H1 (cell line): Measurements from ENCODE around the gene LPCAT3. TPM values are rescaled to one million over a fixed set of nuclear protein-coding genes. Genes with fewer than 3 reads are reported as not detected.
A peak's percentile ranks its signal among the peaks of the same experiment; 100 is the strongest.

Experiments
- CTCF ChIA-PET: fragments of 300-600 bp; sonication (Branson Sonifier 250); formaldehyde crosslinking; loops from one replicate; lab custom pipeline; 2021; ENCODE audit not compliant: partially characterized antibody; lab: Charles Lee
- POLR2A ChIA-PET: fragments of 300-600 bp; sonication (Branson Sonifier 250); formaldehyde crosslinking; loops from one replicate; lab custom pipeline; 2021; ENCODE audit warnings: inconsistent platforms; ENCODE audit not compliant: partially characterized antibody; lab: Charles Lee
- DNase-seq, 2 experiments: peaks; one replicate each; pipeline versions ENCODE4 v3.0.0 to v3.0.0-alpha.2; 2010 to 2022; ENCODE audit warnings: low spot score in 2 of 2, low read depth in 1 of 2, mixed read lengths in 1 of 2
- FAIRE-seq: peaks from 2 replicates; lab custom pipeline; 2011; peaks lifted over from hg19 to GRCh38; lab: Jason Lieb, UNC
- H2AFZ ChIP-seq: 2 replicates; pipeline ENCODE4 v1.8.1; 2012; ENCODE audit warnings: low read length, inconsistent platforms
- H2AK5ac ChIP-seq: 2 replicates; pipeline ENCODE4 v1.6.1; 2013; ENCODE audit warnings: low read depth, low read length
- H2BK120ac ChIP-seq: replicated peaks from 2 replicates; pipeline ENCODE3; 2013; ENCODE audit warnings: low read depth, low read length, inconsistent platforms
- H2BK12ac ChIP-seq: 2 replicates; pipeline ENCODE4 v1.6.1; 2013; ENCODE audit warnings: low read depth, low read length
- H2BK15ac ChIP-seq: 2 replicates; pipeline ENCODE4 v1.6.1; 2013; ENCODE audit warnings: low read length
- H2BK20ac ChIP-seq: 2 replicates; pipeline ENCODE4 v1.6.1; 2013; ENCODE audit warnings: low read length
- H2BK5ac ChIP-seq: 2 replicates; pipeline ENCODE4 v1.6.1; 2013; ENCODE audit warnings: low read depth, low read length
- H3K14ac ChIP-seq: 2 replicates; pipeline ENCODE4 v1.6.1; 2013; ENCODE audit warnings: inconsistent platforms; ENCODE audit not compliant: insufficient read length
- H3K18ac ChIP-seq: 2 replicates; pipeline ENCODE4 v1.6.1; 2013; ENCODE audit warnings: low read length; ENCODE audit errors: extremely low read depth
- H3K23ac ChIP-seq: 2 replicates; pipeline ENCODE4 v1.6.1; 2013; ENCODE audit warnings: inconsistent platforms; ENCODE audit not compliant: insufficient read length
- H3K23me2 ChIP-seq: 2 replicates; pipeline ENCODE4 v1.6.1; 2013; ENCODE audit warnings: low read depth, low read length
- H3K27ac ChIP-seq: 2 replicates; pipeline ENCODE4 v1.6.1; 2011; ENCODE audit warnings: low read depth, low read length, inconsistent platforms
- H3K27me3 ChIP-seq, 4 experiments: replicated peaks in 1 of 4; 1 replicate in 1 of 4; 2 replicates in 3 of 4; pipeline versions ENCODE4 v1.6.1 to v1.8.1; 2011 to 2013; ENCODE audit warnings: low read length in 3 of 4, mild to moderate bottlenecking in 3 of 4, inconsistent platforms in 2 of 4, mixed read lengths in 2 of 4, moderate library complexity in 1 of 4; ENCODE audit not compliant: control insufficient read depth in 3 of 4, insufficient read depth in 3 of 4; ENCODE audit errors: extremely low read depth in 1 of 4
- H3K36me3 ChIP-seq, 4 experiments: 2 replicates each; pipeline versions ENCODE4 v1.6.1 to v1.8.1; 2011 to 2013; ENCODE audit warnings: mild to moderate bottlenecking in 4 of 4, low read length in 3 of 4, moderate library complexity in 2 of 4, control low read depth in 1 of 4, inconsistent platforms in 1 of 4; ENCODE audit not compliant: insufficient read depth in 4 of 4, control insufficient read depth in 2 of 4
- H3K4ac ChIP-seq: replicated peaks from 2 replicates; pipeline ENCODE3; 2013; ENCODE audit warnings: low read length, low read depth, mixed read lengths, inconsistent platforms; ENCODE audit not compliant: insufficient read length
- H3K4me1 ChIP-seq, 4 experiments: replicated peaks in 1 of 4; 1 replicate in 1 of 4; 2 replicates in 3 of 4; pipeline versions ENCODE4 v1.6.1 to v1.8.1; 2011 to 2013; ENCODE audit warnings: low read length in 3 of 4, inconsistent platforms in 2 of 4, mixed read lengths in 1 of 4; ENCODE audit not compliant: insufficient read depth in 4 of 4, control insufficient read depth in 3 of 4
- H3K4me2 ChIP-seq, 2 experiments: 2 replicates each; pipeline versions ENCODE4 v1.6.1 to v1.8.1; 2011 to 2013; ENCODE audit warnings: low read depth in 2 of 2, low read length in 2 of 2, control low read depth in 1 of 2, inconsistent platforms in 1 of 2, mild to moderate bottlenecking in 1 of 2; ENCODE audit not compliant: insufficient read depth in 1 of 2
- H3K4me3 ChIP-seq, 4 experiments: fragments of 200-600, 300-600 bp in 1 of 4; sonication (generic), shearing (Covaris generic), sonication (Bioruptor Twin) in 1 of 4; 2 replicates each; pipeline versions ENCODE4 v1.5.1 to v1.8.1; 2011 to 2016; ENCODE audit warnings: low read length in 4 of 4, low read depth in 3 of 4, control low read depth in 2 of 4, inconsistent platforms in 2 of 4, mild to moderate bottlenecking in 2 of 4, mixed read lengths in 1 of 4, moderate library complexity in 1 of 4; ENCODE audit not compliant: insufficient read depth in 2 of 4; ENCODE audit errors: extremely low read depth in 1 of 4
- H3K56ac ChIP-seq: replicated peaks from 2 replicates; pipeline ENCODE3; 2013; ENCODE audit warnings: low read depth, mild to moderate bottlenecking, mixed read lengths, low read length, inconsistent platforms; ENCODE audit not compliant: insufficient read length
- H3K79me1 ChIP-seq: 2 replicates; pipeline ENCODE4 v1.6.1; 2013; ENCODE audit warnings: low read depth, low read length, control low read depth
- H3K79me2 ChIP-seq, 2 experiments: 2 replicates each; pipeline versions ENCODE4 v1.6.1 to v1.8.1; 2012 to 2013; ENCODE audit warnings: low read length in 2 of 2, mild to moderate bottlenecking in 2 of 2, inconsistent platforms in 1 of 2; ENCODE audit not compliant: insufficient read depth in 2 of 2, control insufficient read depth in 1 of 2
- H3K9ac ChIP-seq, 4 experiments: replicated peaks in 1 of 4; 1 replicate in 1 of 4; 2 replicates in 3 of 4; pipeline versions ENCODE4 v1.6.1 to v1.8.1; 2011 to 2013; ENCODE audit warnings: low read depth in 3 of 4, low read length in 3 of 4, control low read depth in 2 of 4, mild to moderate bottlenecking in 2 of 4, moderate library complexity in 2 of 4, inconsistent platforms in 1 of 4; ENCODE audit errors: extremely low read depth in 1 of 4
- H3K9me3 ChIP-seq, 2 experiments: 2 replicates each; pipeline versions ENCODE4 v1.6.1 to v1.8.1; 2012 to 2013; ENCODE audit warnings: mild to moderate bottlenecking in 2 of 2, moderate library complexity in 2 of 2, control low read depth in 1 of 2, inconsistent platforms in 1 of 2, low read depth in 1 of 2, low read length in 1 of 2, mixed read lengths in 1 of 2; ENCODE audit not compliant: insufficient read depth in 2 of 2
- H4K20me1 ChIP-seq, 2 experiments: replicated peaks in 1 of 2; 2 replicates each; pipeline versions ENCODE3 to v1.8.1; 2011 to 2013; ENCODE audit warnings: inconsistent platforms in 2 of 2, low read length in 2 of 2, mild to moderate bottlenecking in 1 of 2; ENCODE audit not compliant: insufficient read depth in 2 of 2, control insufficient read depth in 1 of 2
- H4K5ac ChIP-seq: 2 replicates; pipeline ENCODE4 v1.6.1; 2013; ENCODE audit warnings: low read length, low read depth, mixed read lengths, inconsistent platforms; ENCODE audit not compliant: insufficient read length
- H4K8ac ChIP-seq: 2 replicates; pipeline ENCODE4 v1.8.0; 2013; ENCODE audit warnings: mild to moderate bottlenecking, moderate library complexity, low read length, inconsistent platforms; ENCODE audit not compliant: insufficient read depth; ENCODE audit errors: extremely low read depth
- H4K91ac ChIP-seq: replicated peaks from 2 replicates; pipeline ENCODE3; 2013; ENCODE audit warnings: low read length, mixed read lengths, inconsistent platforms; ENCODE audit not compliant: insufficient read length
- BRCA1 ChIP-seq: IDR thresholded peaks from 2 replicates; pipeline ENCODE4 v1.6.1; 2012; ENCODE audit warnings: low read depth, low read length, improper control_type of control experiment
- TAF1 ChIP-seq: IDR thresholded peaks from 2 replicates; pipeline ENCODE4 v1.6.1; 2011; ENCODE audit warnings: mild to moderate bottlenecking, low read depth, low read length
- WGBS, 2 experiments: shearing (Covaris generic) in 1 of 2; methylation state at CpG; one replicate each; pipeline versions ENCODE4 v1.1.6 to v1.1.7; 2013 to 2015; ENCODE audit warnings: low lambda C conversion rate in 2 of 2, mixed read lengths in 2 of 2, inconsistent platforms in 1 of 2, low coverage in 1 of 2, missing lambda C conversion rate in 1 of 2; ENCODE audit not compliant: insufficient replicate concordance in 2 of 2, insufficient coverage in 1 of 2, insufficient read length in 1 of 2; ENCODE audit errors: extremely low coverage in 1 of 2, missing lambda C conversion rate in 1 of 2; 5-methylcytosine and 5-hydroxymethylcytosine counted together
- polyA plus RNA-seq, 7 experiments: library from polyadenylated mRNA; depleted of rRNA in 3 of 7; stranded (reverse) in 5 of 7; unstranded in 2 of 7; fragments of >200 nt in 5 of 7; fragments of 200-250 nt in 2 of 7; gene quantifications; 1 replicate in 5 of 7; 2 replicates in 1 of 7; 4 replicates in 1 of 7; pipeline versions ENCODE4 v1.2.1 to v1.2.3, GENCODE V29; 2011 to 2013; ENCODE audit warnings: missing spikeins in 2 of 7, mixed read lengths in 2 of 7
- total RNA-seq: library from RNA; stranded (reverse); fragmentation: NEBNext Ultra II Directional; extraction: Animal tissue kit (Norgen Biotek cat#: 25700); gene quantifications from 2 replicates; pipeline ENCODE4 v1.2.1, GENCODE V29; 2021

Gene LPCAT3
- total and polyA plus RNA-seq, 2 of the 8 experiments (the other 6 are each of a cell fraction or from before 2014, with no cell fraction given), result 55.8 to 70.4 TPM

DNA sequence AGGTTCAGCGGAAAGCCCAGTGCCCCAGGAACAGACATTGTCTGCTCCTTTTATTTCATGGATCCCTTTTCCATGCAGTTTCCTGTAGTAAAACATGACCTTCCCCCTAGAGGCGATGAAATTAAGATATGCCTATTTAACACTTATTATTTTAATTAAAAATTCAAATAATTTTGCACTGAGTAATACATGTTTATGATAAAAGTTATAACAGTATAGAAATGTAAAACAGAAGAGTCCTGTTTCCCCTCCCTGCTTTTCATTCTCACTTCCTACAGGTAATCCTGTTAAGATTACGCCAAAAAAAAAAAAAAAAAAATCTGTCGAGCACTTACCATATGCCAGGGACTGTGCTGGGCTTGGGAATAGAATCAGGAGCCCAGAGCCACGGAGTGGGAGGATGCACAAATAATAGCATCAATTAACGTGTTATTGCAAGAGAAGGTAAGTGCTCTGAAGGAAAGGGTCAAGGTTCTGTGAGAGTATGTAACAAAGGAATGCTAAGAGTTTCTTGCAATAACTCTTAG lies 830 bp upstream of the LPCAT3 start:
- POLR2A ChIA-PET, result interaction anchor here (1.0 to 3.6 kb wide), 7 partner anchors 20 to 151 kb away, joined by 3 to 27 read pairs (median 6); partner anchors contain the start of genes C12orf57, C1RL, RNU7-1 and TPI1
- FAIRE-seq (no peak), DNase-seq (no peak)
- H2BK5ac ChIP-seq, result no peak overlapping the region
- no peaks in the 10 kb centered on the region for H3K36me3 ChIP-seq
- H3K4me1 ChIP-seq, result peaks cover 0 to 3% (median under 1%) of the 10 kb centered on the region in 4 experiments; a peak in 2 of 7 replicates
- H2AK5ac ChIP-seq, result no peak overlapping the region
- no peak overlapping the region for H2BK12ac ChIP-seq
- CTCF ChIA-PET, result interaction anchor here (0.6 to 1.6 kb wide), 11 partner anchors 11 to 112 kb away, joined by 3 to 5 read pairs (median 4); no protein-coding TSS in a partner anchor
- H3K4ac ChIP-seq, result no peak overlapping the region
- no peak overlapping the region for H3K14ac ChIP-seq
- H3K79me2 ChIP-seq, result peaks cover 0 to 27% of the 10 kb centered on the region in 2 experiments; a peak in 2 of 4 replicates
- peak overlapping the region; percentile 84 to 87 for H3K4me2 ChIP-seq
- TF ChIP-seq TAF1 (no peak), BRCA1 (no peak)
- no peak overlapping the region for H4K91ac ChIP-seq
- H3K79me1 ChIP-seq, result peaks cover 8% of the 10 kb centered on the region; the same call in 1 of the 2 replicates
- H3K18ac ChIP-seq, result no peak overlapping the region
- no peak overlapping the region for H2AFZ ChIP-seq
- no peaks in the 10 kb centered on the region for H3K9me3 ChIP-seq
- no peak overlapping the region for H3K56ac ChIP-seq
- peaks cover 2 to 3% of the 10 kb centered on the region in 2 experiments for H4K20me1 ChIP-seq
- H2BK15ac ChIP-seq, result no peak overlapping the region
- 11% methylated on average over 6 of the region's 6 CpGs; no CpG with 5 or more reads in 1 of the 2 experiments for WGBS, 2 experiments
- H3K27me3 ChIP-seq, result no peaks in the 10 kb centered on the region
- H4K5ac ChIP-seq, result no peak overlapping the region
- no peak overlapping the region for H4K8ac ChIP-seq
- no peak overlapping the region for H3K27ac ChIP-seq
- no peak overlapping the region for H2BK20ac ChIP-seq
- H3K23ac ChIP-seq, result no peak overlapping the region
- H3K9ac ChIP-seq, result no peak overlapping the region; a peak in 3 of 7 replicates
- no peak overlapping the region for H2BK120ac ChIP-seq
- peaks cover 3% of the 10 kb centered on the region; the same call in 1 of the 2 replicates for H3K23me2 ChIP-seq
- peak overlapping the region; percentile 74 to 91 (median 80) for H3K4me3 ChIP-seq
